GM19193 (cell line): ENCODE results near the gene VDAC1.

Experiments used
- POLR2A ChIP-seq: IDR thresholded peaks from 4 replicates; pipeline ENCODE4 v1.6.1; 2011; ENCODE audit not compliant: insufficient read depth, insufficient read length; ENCODE audit errors: extremely low read depth

VDAC1 gene

DNA sequence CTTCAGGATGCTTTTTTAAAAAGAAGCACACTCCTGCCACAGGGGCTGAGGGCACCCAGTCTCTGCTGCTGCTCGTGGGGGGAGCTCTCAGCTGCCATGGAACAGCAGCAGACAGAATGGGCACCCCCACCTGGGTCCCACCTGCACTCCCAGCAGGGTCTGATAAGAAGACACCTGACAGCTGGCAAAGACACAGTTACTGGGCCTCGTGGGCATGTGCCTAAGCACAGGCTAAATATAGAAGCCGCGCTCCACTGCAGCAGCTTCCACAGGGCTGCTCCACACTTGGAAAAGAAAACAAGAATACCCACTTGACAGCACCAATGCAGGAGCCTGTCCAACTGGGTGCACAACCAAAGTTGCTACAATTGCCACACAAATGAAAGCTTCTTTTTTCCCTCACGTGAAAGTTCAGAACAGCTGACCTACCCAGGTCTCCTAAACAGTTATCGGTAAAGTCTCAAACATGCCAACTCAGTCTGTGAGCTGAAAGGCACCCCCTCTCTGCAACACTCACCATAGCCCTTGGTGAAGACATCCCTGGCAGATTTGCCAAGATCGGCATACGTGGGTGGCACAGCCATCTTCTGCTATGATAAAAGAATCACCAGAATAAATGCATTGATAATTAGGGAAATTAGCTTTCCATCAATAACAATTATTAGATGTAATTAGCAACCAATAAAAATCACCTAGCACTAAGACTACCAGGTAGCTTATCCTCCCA is 12.2 kb downstream of the VDAC1 start:
- no peak for TF ChIP-seq POLR2A

GRCh38 chr5:133991171-133991910 is 13.4 kb downstream of the VDAC1 start:
- TF ChIP-seq POLR2A = no peak

DNA sequence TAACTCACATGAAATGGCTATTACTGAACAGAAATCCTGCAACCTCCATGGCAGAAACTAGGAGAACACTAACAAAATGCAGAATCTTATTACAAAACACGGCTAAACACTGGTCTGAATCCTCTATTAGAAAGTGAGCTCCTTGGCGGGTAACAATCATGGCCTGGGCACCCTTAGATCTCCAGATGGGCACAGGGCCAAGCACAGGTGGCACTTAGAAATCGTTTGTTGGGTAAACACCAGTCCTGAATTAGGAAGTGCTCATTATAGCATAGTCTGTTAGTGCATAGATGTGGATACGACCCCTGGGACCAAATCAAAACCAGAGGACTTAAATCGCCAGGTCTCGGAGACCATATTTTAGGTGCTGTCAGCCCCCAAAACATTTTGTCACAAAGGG is 14.4 kb downstream of the VDAC1 start:
- TF ChIP-seq POLR2A = no peak

- no peak for TF ChIP-seq POLR2A
Measured at GRCh38 chr5:133985540-133986180, 19.1 kb downstream of the VDAC1 start.

DNA sequence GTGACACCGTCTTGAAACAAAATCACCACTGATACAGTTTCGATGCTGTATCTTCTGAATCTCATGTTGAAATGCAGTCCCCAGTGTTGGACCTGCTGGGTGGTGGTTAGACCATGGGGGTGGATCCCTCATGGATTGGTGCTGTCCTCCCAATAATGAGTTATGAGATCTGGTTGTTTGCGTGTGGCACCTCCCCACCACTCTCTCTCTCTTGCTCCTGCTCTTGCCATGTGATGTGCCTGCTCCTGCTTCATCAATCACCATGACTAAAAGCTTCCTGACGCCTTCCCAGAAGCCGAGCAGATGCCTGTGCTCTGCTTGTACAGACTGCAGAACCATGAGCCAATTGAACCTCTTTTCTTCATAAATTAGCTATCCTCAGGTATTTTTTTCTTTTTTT is 21.1 kb downstream of the VDAC1 start:
- TF ChIP-seq POLR2A = no peak

DNA sequence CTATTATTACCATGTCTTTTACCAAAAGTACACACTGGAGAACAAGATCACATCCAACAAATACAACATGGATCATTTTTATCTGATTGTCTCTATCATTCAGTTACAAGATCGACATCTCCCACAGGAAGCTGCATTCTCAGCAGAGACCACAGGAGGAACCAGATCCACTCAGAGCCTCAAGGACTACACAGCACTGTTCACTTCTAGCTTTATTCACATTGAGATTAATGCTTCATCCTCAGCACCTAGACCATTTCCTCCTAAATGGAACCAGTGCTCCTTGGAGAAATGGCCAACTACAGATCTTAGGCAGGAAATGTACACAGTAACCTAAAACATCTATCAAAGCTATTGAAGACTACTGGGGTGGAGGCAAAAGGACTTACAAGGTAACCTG is 23.1 kb downstream of the VDAC1 start:
- no peak for TF ChIP-seq POLR2A

- no peak for TF ChIP-seq POLR2A
Measured at GRCh38 chr5:133980652-133981051, 24.1 kb downstream of the VDAC1 start.

GRCh38 chr5:133978943-133979342 is 25.8 kb downstream of the VDAC1 start:
- TF ChIP-seq POLR2A = no peak

DNA sequence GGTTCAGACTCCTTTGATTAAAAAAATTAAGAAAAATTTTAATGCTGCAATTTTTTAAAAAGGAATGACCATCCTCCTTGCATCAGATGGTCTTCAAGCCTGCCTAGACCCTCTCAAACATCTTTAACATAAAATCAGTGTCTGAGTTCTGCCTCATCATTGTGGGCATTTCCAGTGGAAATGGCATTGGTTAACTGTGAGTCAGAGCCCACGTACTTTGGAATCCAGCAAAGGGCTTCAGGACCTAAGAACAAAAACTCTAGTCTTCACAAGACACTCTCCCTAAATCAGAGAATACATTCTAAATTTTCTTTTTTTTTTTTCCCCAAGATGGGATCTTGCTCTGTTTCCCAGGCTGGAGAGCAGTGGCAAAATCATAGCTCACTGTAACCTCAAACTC is 26.9 kb downstream of the VDAC1 start:
- TF ChIP-seq POLR2A = no peak

- TF ChIP-seq POLR2A = no peak
Measured at GRCh38 chr5:133977161-133977787, 27.5 kb downstream of the VDAC1 start.

DNA sequence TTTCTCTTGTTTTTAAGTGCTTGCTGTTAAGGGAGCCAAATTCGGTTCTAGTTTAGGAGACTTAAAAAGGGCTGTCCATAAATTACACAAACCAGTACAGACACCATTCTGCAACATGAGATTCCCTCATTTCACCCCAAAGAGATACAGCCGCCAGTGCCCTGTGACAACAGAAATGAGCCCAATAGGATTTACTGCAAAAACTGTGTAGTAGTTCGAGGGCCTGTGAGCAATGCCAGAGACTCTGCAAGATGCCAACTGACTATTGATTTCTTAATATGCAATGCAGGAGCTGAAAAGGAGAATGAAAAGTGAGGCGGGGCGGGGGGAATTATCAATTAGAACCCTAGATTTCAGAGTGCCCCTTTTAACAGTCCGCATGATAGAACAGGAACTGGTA is 30.6 kb downstream of the VDAC1 start:
- no peak for TF ChIP-seq POLR2A

- no peak for TF ChIP-seq POLR2A
Measured at GRCh38 chr5:133970325-133970909, 34.4 kb downstream of the VDAC1 start.

DNA sequence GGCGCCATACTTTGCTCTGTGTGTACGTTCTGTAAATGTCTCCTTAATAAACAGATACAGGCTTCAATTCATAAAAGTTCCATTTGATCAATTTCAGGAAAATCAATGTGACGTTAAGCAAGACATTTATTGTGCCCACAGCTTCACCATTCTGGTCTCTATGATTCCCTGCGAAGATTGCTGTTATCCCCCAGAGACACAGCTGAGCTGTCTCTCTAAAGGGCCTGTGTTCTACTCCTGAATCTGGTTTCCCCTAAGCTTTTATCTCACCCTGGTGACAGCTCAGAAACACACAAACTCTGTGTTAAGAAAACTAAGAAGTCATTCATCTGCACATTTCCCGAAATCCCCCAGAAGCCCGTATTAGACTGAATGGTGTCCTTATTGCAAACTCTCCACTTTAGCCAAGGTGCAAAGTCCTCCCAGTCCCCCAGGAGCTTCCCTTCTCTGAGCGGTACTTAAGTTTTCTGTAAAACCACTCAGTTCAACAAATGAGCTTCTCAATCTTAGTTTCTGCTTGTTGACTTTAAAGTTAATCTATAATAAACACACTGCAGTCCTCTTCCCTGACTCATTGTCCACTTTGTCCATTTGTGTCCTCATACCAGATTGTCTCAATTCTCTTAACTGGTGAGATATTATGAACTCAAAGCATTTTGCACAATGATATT is 35.0 kb downstream of the VDAC1 start:
- no peak for TF ChIP-seq POLR2A

DNA sequence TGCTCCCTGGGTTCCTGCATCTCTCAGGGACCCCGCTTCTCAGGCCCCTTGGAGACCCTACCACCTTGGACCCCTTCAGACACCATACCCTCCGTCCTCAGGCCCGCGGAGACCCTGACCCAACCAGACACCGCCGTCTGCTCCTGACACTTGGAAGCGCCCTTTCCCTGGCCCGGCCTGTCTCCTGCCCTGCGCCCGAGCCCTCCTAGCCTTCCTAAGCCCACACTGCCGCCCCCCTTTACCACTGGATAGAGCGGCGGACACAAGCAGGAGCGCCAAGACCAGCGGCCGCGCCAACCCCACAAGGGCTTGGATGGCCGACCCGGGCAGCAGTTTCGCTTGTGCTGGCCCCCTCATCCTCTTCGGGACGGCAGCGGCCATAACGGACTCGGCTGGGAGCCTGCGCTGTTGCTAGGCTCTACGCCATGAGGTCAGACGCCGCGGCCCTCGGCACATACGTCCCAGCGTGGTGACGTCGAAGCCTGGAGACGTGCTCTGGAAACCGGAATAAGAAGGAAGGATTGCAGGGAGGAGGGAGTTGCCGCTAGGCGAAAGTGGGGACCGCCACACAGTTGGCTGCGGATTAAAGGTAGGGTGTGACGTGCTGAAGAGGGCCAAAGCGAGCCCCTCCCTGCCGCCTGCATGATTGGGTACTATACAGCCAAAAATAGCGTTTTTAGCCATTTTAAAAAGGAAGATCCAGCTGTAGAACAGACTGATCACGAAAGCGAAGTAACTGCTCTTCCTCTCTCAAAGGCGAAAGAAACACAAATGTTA is 36.4 kb downstream of the VDAC1 start, which contains the start of gene C5orf15:
TSS of gene C5orf15 (minus strand) at position 422 of the 777 bp plus-strand sequence. CDS start at position 381, 41 bp downstream.
- TF ChIP-seq POLR2A = peak; percentile 70
